Suprapubic skin (tissue), 3 donors: ENCODE measurements around the gene GSK3B.

Source experiments
- CTCF ChIP-seq, 2 donors: fragments of 200-600 bp in 1 of 2; fragments of 450-650 bp in 1 of 2; sonication (generic) in 1 of 2; IDR thresholded peaks; one replicate each; pipeline ENCODE4 v1.5.1; 2016 to 2019; ENCODE audit warnings: antibody characterized with exemption in 2 of 2, mild to moderate bottlenecking in 1 of 2, moderate library complexity in 1 of 2
- POLR2AphosphoS5 ChIP-seq, 3 donors: sonication (generic); formaldehyde crosslinking; IDR thresholded peaks; one replicate each; pipeline ENCODE4 v1.6.1; 2017; ENCODE audit warnings: antibody characterized with exemption in 3 of 3

GRCh38 chr3:120071259-120071658 is 23.0 kb downstream of the GSK3B start:
- no peak for TF ChIP-seq POLR2AphosphoS5 (IDR thresholded peaks at IDR 0.05)
- TF ChIP-seq CTCF (IDR thresholded peaks at IDR 0.05), result no peak
